Loucy (cell line): ENCODE results near the gene PAX9.

ENCODE experiments used
- H2AFZ ChIP-seq: fragments of 200-600 bp; sonication (generic); 2 replicates; pipeline ENCODE4 v1.6.0; 2016; ENCODE audit warnings: antibody characterized with exemption, mild to moderate bottlenecking, low read length, moderate library complexity
- H3F3A ChIP-seq: fragments of 200-600 bp; 2 replicates; pipeline ENCODE4 v1.6.0; 2016; ENCODE audit warnings: antibody characterized with exemption, low read depth, mild to moderate bottlenecking
- H3K27me3 ChIP-seq: fragments of 200-600 bp; sonication (generic); 2 replicates; pipeline ENCODE4 v1.6.1; 2014; ENCODE audit warnings: low read length, mild to moderate bottlenecking; ENCODE audit not compliant: insufficient read depth, poor library complexity, severe bottlenecking
- H3K36me3 ChIP-seq: fragments of 200-600 bp; sonication (generic); 2 replicates; pipeline ENCODE4 v1.6.1; 2016; ENCODE audit warnings: low read length; ENCODE audit not compliant: insufficient read depth
- H3K4me1 ChIP-seq: fragments of 200-600 bp; sonication (generic); 2 replicates; pipeline ENCODE4 v1.5.1; 2014; ENCODE audit warnings: low read length, mild to moderate bottlenecking; ENCODE audit not compliant: insufficient read depth, poor library complexity, severe bottlenecking
- H3K4me2 ChIP-seq: fragments of 200-600 bp; sonication (generic); 2 replicates; pipeline ENCODE4 v1.6.0; 2014; ENCODE audit warnings: antibody characterized with exemption, low read length, low read depth, mild to moderate bottlenecking; ENCODE audit not compliant: poor library complexity, severe bottlenecking
- H3K4me3 ChIP-seq: fragments of 200-600 bp; sonication (generic); 2 replicates; pipeline ENCODE4 v1.5.1; 2014; ENCODE audit warnings: low read length, mild to moderate bottlenecking, mixed read lengths; ENCODE audit not compliant: poor library complexity, severe bottlenecking
- H3K79me2 ChIP-seq: fragments of 200-600 bp; sonication (generic); 2 replicates; pipeline ENCODE4 v1.6.1; 2014; ENCODE audit warnings: low read length; ENCODE audit not compliant: insufficient read depth
- H3K9ac ChIP-seq: fragments of 200-600 bp; sonication (generic); 2 replicates; pipeline ENCODE4 v1.6.0; 2014; ENCODE audit warnings: mild to moderate bottlenecking, low read depth, low read length, moderate library complexity; ENCODE audit not compliant: poor library complexity, severe bottlenecking
- H3K9me2 ChIP-seq: fragments of 200-600 bp; sonication (generic); replicated peaks from 2 replicates; pipeline ENCODE4 v1.6.1; 2016; ENCODE audit warnings: low read depth, low read length, mixed read lengths
- H3K9me3 ChIP-seq: fragments of 200-600 bp; sonication (generic); 2 replicates; pipeline ENCODE4 v1.6.1; 2014; ENCODE audit warnings: mild to moderate bottlenecking, antibody characterized with exemption, low read length, low read depth; ENCODE audit not compliant: insufficient read depth
- H4K20me1 ChIP-seq: fragments of 200-600 bp; sonication (generic); 2 replicates; pipeline ENCODE4 v1.6.0; 2014; ENCODE audit warnings: antibody characterized with exemption, low read length, mild to moderate bottlenecking; ENCODE audit not compliant: insufficient read depth, poor library complexity, severe bottlenecking
- EZH2phosphoT487 ChIP-seq: fragments of 200-600 bp; IDR thresholded peaks from 2 replicates; pipeline ENCODE4 v1.6.1; 2018; ENCODE audit warnings: antibody characterized with exemption, mild to moderate bottlenecking, moderate library complexity, borderline replicate concordance
- TF ChIP-seq, protein P1 (sequence below): fragments of 200-600 bp; sonication (generic); conservative IDR thresholded peaks from 2 replicates; pipeline ENCODE4 v1.5.1; 2014; ENCODE audit warnings: mild to moderate bottlenecking, antibody characterized with exemption, low read length

PAX9 gene

DNA sequence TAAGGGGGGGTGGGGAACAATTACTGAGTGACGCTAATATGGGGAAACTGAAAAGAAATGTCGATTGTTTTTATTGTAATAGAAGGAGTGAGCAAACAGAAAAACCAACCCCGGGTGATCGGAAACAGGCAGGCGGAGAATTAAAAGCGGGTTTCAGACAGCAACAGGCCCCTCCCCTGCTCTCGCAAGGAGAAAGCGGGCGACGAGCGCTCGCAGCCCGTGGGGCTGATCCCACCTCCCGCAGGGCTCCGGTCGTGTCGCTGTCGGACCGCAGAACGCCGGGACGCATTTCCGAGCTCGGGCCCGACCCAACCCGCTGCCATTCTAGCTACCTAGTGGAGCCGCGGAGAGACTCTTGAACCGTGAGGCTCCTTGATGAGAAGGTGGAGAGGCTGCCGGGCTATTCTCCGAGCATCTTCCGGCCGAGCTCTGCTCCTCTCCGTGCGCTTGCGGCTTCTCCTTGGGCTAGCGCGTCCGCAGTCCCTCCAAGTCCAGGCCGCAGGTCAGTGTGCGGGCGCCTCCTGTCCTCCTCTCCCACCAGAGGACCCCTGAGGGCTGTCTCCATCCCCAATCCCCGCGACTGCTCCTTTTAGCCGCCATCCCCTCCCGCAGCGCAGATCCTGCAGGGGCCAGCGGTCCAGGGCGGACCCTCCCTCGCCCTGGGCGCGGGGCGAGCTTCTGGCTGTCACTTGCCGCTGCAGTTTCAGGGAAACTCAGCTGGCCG, 4.1 kb upstream of the PAX9 start:
- H3K27me3 ChIP-seq, result no peaks in the 10 kb centered on the region
- H3K79me2 ChIP-seq, result no peaks in the 10 kb centered on the region
- no peaks in the 10 kb centered on the region for H3K36me3 ChIP-seq
- H3F3A ChIP-seq, result no peaks in the 10 kb centered on the region
- H2AFZ ChIP-seq, result no peak overlapping the region
- no peaks in the 10 kb centered on the region for H3K9me3 ChIP-seq
- H3K4me2 ChIP-seq, result no peak overlapping the region
- TF ChIP-seq EZH2phosphoT487, result no peak
- TF ChIP-seq, protein P1, sequence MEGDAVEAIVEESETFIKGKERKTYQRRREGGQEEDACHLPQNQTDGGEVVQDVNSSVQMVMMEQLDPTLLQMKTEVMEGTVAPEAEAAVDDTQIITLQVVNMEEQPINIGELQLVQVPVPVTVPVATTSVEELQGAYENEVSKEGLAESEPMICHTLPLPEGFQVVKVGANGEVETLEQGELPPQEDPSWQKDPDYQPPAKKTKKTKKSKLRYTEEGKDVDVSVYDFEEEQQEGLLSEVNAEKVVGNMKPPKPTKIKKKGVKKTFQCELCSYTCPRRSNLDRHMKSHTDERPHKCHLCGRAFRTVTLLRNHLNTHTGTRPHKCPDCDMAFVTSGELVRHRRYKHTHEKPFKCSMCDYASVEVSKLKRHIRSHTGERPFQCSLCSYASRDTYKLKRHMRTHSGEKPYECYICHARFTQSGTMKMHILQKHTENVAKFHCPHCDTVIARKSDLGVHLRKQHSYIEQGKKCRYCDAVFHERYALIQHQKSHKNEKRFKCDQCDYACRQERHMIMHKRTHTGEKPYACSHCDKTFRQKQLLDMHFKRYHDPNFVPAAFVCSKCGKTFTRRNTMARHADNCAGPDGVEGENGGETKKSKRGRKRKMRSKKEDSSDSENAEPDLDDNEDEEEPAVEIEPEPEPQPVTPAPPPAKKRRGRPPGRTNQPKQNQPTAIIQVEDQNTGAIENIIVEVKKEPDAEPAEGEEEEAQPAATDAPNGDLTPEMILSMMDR, result no peak
- H4K20me1 ChIP-seq, result no peaks in the 10 kb centered on the region
- no peaks in the 10 kb centered on the region for H3K9me2 ChIP-seq
- H3K4me3 ChIP-seq, result no peak overlapping the region
- no peaks in the 10 kb centered on the region for H3K4me1 ChIP-seq
- H3K9ac ChIP-seq, result no peak overlapping the region

DNA sequence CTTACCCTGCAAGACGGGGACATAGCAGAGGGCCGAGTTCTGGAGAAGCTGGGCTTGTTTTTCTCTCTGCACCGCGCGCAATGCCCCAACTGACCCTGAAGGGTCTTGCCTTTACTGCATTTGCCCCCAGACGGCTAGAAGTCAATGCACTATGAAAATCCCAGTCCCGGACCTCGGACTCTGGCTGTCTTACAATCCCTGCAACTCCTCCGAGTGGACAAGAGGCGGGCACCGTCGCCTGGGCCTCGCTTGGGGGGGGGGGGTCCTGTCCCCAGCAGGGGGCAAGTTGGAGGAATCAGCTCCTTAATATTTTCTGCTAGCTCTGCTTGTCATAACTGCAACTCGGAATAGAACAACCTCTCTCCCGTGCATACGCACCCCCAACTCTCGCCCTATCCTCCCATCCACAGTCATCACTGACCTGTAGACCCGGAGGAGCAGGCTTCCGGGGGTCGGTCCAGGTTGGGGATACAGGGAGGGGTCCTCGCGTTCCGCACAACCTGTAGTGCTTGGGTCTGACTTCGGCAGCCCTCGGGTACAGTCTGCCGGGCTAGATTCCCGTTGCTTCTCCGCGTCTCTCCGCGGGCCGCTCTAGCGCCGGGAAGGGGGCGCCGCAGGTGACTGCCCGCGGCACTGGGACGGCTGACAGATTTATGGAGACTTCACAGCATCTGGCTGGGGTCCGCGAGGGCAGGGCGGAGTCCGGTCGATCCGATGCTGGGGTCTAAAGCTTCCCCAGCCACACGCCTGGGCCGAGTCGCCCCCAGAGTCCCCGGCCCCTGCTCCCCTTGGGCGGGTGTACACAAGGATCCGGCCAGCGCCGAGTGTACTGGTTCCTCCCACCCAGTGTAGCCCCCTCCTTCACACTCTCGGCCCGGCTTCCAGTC, 3.3 kb upstream of the PAX9 start:
- no peaks in the 10 kb centered on the region for H3K36me3 ChIP-seq
- H3K4me1 ChIP-seq, result no peaks in the 10 kb centered on the region
- no peak overlapping the region for H3K9ac ChIP-seq
- no peaks in the 10 kb centered on the region for H4K20me1 ChIP-seq
- no peak overlapping the region for H3K4me2 ChIP-seq
- H3K4me3 ChIP-seq, result no peak overlapping the region
- no peaks in the 10 kb centered on the region for H3K9me2 ChIP-seq
- H3K27me3 ChIP-seq, result no peaks in the 10 kb centered on the region
- TF ChIP-seq, protein P1, result no peak
- no peak for TF ChIP-seq EZH2phosphoT487
- H3K79me2 ChIP-seq, result no peaks in the 10 kb centered on the region
- no peak overlapping the region for H2AFZ ChIP-seq
- H3K9me3 ChIP-seq, result no peaks in the 10 kb centered on the region
- no peaks in the 10 kb centered on the region for H3F3A ChIP-seq

DNA sequence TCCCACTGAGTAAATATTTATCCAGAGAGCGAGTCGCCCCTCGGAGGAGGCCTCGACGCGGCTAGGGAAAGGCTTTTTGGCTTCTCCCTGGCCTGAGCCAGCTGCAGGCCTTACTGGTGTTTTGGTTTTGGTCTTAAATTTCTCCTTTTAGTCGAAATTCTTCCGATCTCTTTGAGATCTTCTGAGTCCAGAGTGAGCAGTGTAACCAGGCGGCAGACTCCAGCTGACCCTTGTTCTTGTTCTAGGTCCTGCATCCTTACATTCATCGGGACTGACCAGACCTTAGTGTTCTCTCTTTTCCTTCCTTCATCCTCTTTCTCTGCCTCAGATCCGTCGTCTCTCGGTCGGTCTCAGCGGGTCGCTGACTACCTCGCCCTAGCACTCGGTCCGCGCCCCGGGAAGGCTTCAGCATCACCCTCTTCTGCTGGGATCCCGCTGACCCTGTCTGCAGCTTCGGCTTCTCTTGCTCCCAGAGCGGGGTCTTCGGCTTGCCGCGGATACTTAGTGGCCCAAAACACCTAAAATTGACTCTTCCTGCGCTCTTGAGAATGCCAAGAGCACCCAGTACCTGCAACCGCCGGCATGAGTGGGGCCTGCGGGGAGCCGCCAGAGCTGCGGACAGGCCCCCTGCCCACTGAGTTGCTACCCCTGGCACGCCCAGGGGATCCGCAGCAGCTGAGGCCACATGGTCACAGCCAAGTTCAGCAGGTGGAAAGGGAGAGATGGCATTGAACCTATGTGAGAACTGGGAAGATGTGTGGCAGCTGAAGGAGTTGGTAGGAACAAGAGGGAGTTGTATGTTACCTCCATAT, 2.4 kb upstream of the PAX9 start:
- H3K4me1 ChIP-seq, result no peaks in the 10 kb centered on the region
- H3K9me2 ChIP-seq, result no peaks in the 10 kb centered on the region
- no peaks in the 10 kb centered on the region for H4K20me1 ChIP-seq
- no peak overlapping the region for H3K4me2 ChIP-seq
- no peak overlapping the region for H2AFZ ChIP-seq
- no peak overlapping the region for H3K4me3 ChIP-seq
- no peaks in the 10 kb centered on the region for H3K9me3 ChIP-seq
- no peaks in the 10 kb centered on the region for H3K79me2 ChIP-seq
- TF ChIP-seq, protein P1, result no peak
- TF ChIP-seq EZH2phosphoT487, result no peak
- no peak overlapping the region for H3K9ac ChIP-seq
- H3K27me3 ChIP-seq, result no peaks in the 10 kb centered on the region
- H3K36me3 ChIP-seq, result no peaks in the 10 kb centered on the region
- no peaks in the 10 kb centered on the region for H3F3A ChIP-seq
